GM12872 (cell line): Measurements from ENCODE around the gene NOD1.

Experiments used
- CTCF ChIP-seq: IDR thresholded peaks from 3 replicates; pipeline ENCODE4 v1.5.1; 2011; ENCODE audit warnings: low read depth, mild to moderate bottlenecking, low read length, moderate library complexity; ENCODE audit not compliant: insufficient read depth

The NOD1 gene

GRCh38 chr7:30465811-30466180, 12.8 kb downstream of the NOD1 start:
- TF ChIP-seq CTCF: no peak

- TF ChIP-seq CTCF: no peak
Measured at GRCh38 chr7:30465046-30465810, 13.4 kb downstream of the NOD1 start.

GRCh38 chr7:30464231-30464671, 14.3 kb downstream of the NOD1 start:
- no peak for TF ChIP-seq CTCF

GRCh38 chr7:30463405-30464145, 15.0 kb downstream of the NOD1 start:
- no peak for TF ChIP-seq CTCF

GRCh38 chr7:30462179-30462578, 16.4 kb downstream of the NOD1 start:
- TF ChIP-seq CTCF: no peak

- no peak for TF ChIP-seq CTCF
Measured at GRCh38 chr7:30460246-30460633, 18.3 kb downstream of the NOD1 start.

- TF ChIP-seq CTCF: no peak
Measured at GRCh38 chr7:30459591-30460245, 18.9 kb downstream of the NOD1 start.
